GM23338 (cell line): ENCODE data around the gene VCX2. TPM values are rescaled to one million over a fixed set of nuclear protein-coding genes. Genes with fewer than 3 reads are reported as not detected.
"Not testable (repeated sequence)": the region's sequence is repeated elsewhere in the genome, so short reads cannot be mapped to it uniquely, and the experiment has no call there.

Experiments used
- ATAC-seq: fragments of 200-7000 bp; cut with Tn5 transposase; 3 replicates; pipeline ENCODE4 v1.9.1; 2020
- DNase-seq: peaks from one replicate; pipeline ENCODE4 v3.0.0-alpha.2; 2015; ENCODE audit warnings: low spot score
- H2AFZ ChIP-seq: fragments of 200-600 bp; sonication (generic); 2 replicates; pipeline ENCODE4 v1.8.0; 2016; ENCODE audit warnings: antibody characterized with exemption, mild to moderate bottlenecking, moderate library complexity
- H3F3A ChIP-seq: fragments of 200-600 bp; sonication (generic); replicated peaks from 2 replicates; pipeline ENCODE4 v1.8.0; 2017; ENCODE audit warnings: antibody characterized with exemption, mixed run types, low read depth
- H3K27ac ChIP-seq: fragments of 200-600 bp; sonication (generic); 2 replicates; pipeline ENCODE4 v1.6.1; 2016; ENCODE audit warnings: low read depth
- H3K27me3 ChIP-seq: fragments of 200-600 bp; sonication (generic); 2 replicates; pipeline ENCODE4 v1.8.0; 2016; ENCODE audit warnings: mild to moderate bottlenecking, mixed run types, moderate library complexity; ENCODE audit not compliant: insufficient read depth
- H3K36me3 ChIP-seq: fragments of 200-600 bp; sonication (generic); 2 replicates; pipeline ENCODE4 v1.8.0; 2016; ENCODE audit warnings: mild to moderate bottlenecking; ENCODE audit not compliant: insufficient read depth
- H3K4me1 ChIP-seq: fragments of 200-600 bp; sonication (generic); 2 replicates; pipeline ENCODE4 v1.8.0; 2016; ENCODE audit warnings: mild to moderate bottlenecking, moderate library complexity; ENCODE audit not compliant: insufficient read depth
- H3K4me2 ChIP-seq: fragments of 200-600 bp; sonication (generic); 2 replicates; pipeline ENCODE4 v1.7.1; 2017; ENCODE audit warnings: mixed run types
- H3K4me3 ChIP-seq: fragments of 200-600 bp; sonication (generic); 2 replicates; pipeline ENCODE4 v1.6.1; 2016; ENCODE audit warnings: mixed run types
- H3K79me2 ChIP-seq: fragments of 200-600 bp; sonication (generic); replicated peaks from 2 replicates; pipeline ENCODE4 v1.8.0; 2017; ENCODE audit warnings: mild to moderate bottlenecking; ENCODE audit not compliant: insufficient read depth
- H3K9me2 ChIP-seq: fragments of 200-600 bp; sonication (generic); 2 replicates; pipeline ENCODE4 v1.8.0; 2017; ENCODE audit not compliant: insufficient read depth
- H4K20me1 ChIP-seq: fragments of 200-600 bp; sonication (generic); replicated peaks from 2 replicates; pipeline ENCODE4 v1.8.0; 2017; ENCODE audit warnings: mild to moderate bottlenecking; ENCODE audit not compliant: insufficient read depth
- H3K27ac Mint-ChIP-seq: 2 replicates; pipeline ENCODE4 v1.8.0; 2020; ENCODE audit warnings: inconsistent platforms, mild to moderate bottlenecking, moderate library complexity, mixed read lengths
- H3K27me3 Mint-ChIP-seq: 3 replicates; pipeline ENCODE4 v1.8.0; 2022; ENCODE audit warnings: low read depth, mild to moderate bottlenecking, moderate library complexity, mixed read lengths, inconsistent platforms; ENCODE audit not compliant: insufficient read depth, poor library complexity
- H3K36me3 Mint-ChIP-seq: 3 replicates; pipeline ENCODE4 v1.8.0; 2021; ENCODE audit warnings: low read depth, mild to moderate bottlenecking, inconsistent platforms, moderate library complexity, mixed read lengths
- H3K4me1 Mint-ChIP-seq: 3 replicates; pipeline ENCODE4 v1.8.0; 2020; ENCODE audit warnings: mild to moderate bottlenecking, inconsistent platforms, mixed read lengths
- H3K4me3 Mint-ChIP-seq: 3 replicates; pipeline ENCODE4 v1.8.0; 2021; ENCODE audit warnings: moderate library complexity, mild to moderate bottlenecking, inconsistent platforms, mixed read lengths
- H3K9me3 Mint-ChIP-seq: 3 replicates; pipeline ENCODE4 v1.8.0; 2020; ENCODE audit warnings: moderate library complexity, mild to moderate bottlenecking, inconsistent platforms, mixed read lengths
- CREB1 ChIP-seq: fragments of 250-450 bp; sonication (Bioruptor Pico); IDR thresholded peaks from 2 replicates; pipeline ENCODE4 v1.5.0; 2020; ENCODE audit warnings: low read depth, mild to moderate bottlenecking, moderate library complexity
- EZH2 ChIP-seq: fragments of 200-600 bp; sonication (generic); IDR thresholded peaks from one replicate; pipeline ENCODE4 v1.8.0; 2017; ENCODE audit warnings: antibody characterized with exemption, mild to moderate bottlenecking, low read depth; ENCODE audit not compliant: unreplicated experiment
- EZH2phosphoT487 ChIP-seq: fragments of 200-600 bp; sonication (generic); IDR thresholded peaks from one replicate; pipeline ENCODE4 v1.8.1; 2018; ENCODE audit warnings: antibody characterized with exemption; ENCODE audit not compliant: unreplicated experiment
- JUNB ChIP-seq: IDR thresholded peaks from one replicate; pipeline ENCODE4 v1.6.1; 2016; ENCODE audit warnings: antibody characterized with exemption; ENCODE audit not compliant: unreplicated experiment
- NANOG ChIP-seq: IDR thresholded peaks from 2 replicates; pipeline ENCODE4 v1.6.1; 2016; ENCODE audit warnings: antibody characterized with exemption, borderline replicate concordance
- POLR2AphosphoS5 ChIP-seq: IDR thresholded peaks from 2 replicates; pipeline ENCODE4 v1.6.1; 2016; ENCODE audit warnings: antibody characterized with exemption, low read depth
- STAT1 ChIP-seq: IDR thresholded peaks from one replicate; pipeline ENCODE4 v1.6.1; 2016; ENCODE audit warnings: antibody characterized with exemption; ENCODE audit not compliant: unreplicated experiment
- ZNF114 ChIP-seq: fragments of 250-450 bp; sonication (Bioruptor Pico); IDR thresholded peaks from 2 replicates; pipeline ENCODE4 v1.5.0; 2020; ENCODE audit warnings: mild to moderate bottlenecking, moderate library complexity
- ZNF331 ChIP-seq: fragments of 250-450 bp; sonication (Bioruptor Pico); IDR thresholded peaks from 2 replicates; pipeline ENCODE4 v1.5.0; 2020; ENCODE audit warnings: low read depth, mild to moderate bottlenecking, moderate library complexity
- long read RNA-seq: library from polyadenylated mRNA; unstranded; transcript quantifications from one replicate; pipeline ENCODE4 v2.0.0, GENCODE V29; 2020; ENCODE audit not compliant: unreplicated experiment
- polyA plus RNA-seq: library from polyadenylated mRNA; unstranded; fragments of >200 nt; fragmentation: Nextera tagmentation; extraction: Ambion mirVana; gene quantifications from 2 replicates; pipeline ENCODE4 v1.2.1, GENCODE V29; 2016
- total RNA-seq: library from RNA; depleted of rRNA; stranded (reverse); fragments of >200 nt; shearing (Covaris generic); gene quantifications from 2 replicates; pipeline ENCODE4 v1.2.3, GENCODE V29; 2014; rRNA removed
- TF ChIP-seq, protein P1 (sequence below): fragments of 250-450 bp; sonication (Bioruptor Pico); IDR thresholded peaks from 2 replicates; pipeline ENCODE4 v1.5.0; 2020; ENCODE audit warnings: mild to moderate bottlenecking, moderate library complexity
- TF ChIP-seq, protein P2 (sequence below), 2 experiments: fragments of 200-600 bp in 1 of 2; sonication (generic) in 1 of 2; conservative IDR thresholded peaks; 2 replicates each; pipeline versions ENCODE4 v1.5.1 to v1.6.1; 2016 to 2017; ENCODE audit warnings: antibody characterized with exemption in 2 of 2, low read depth in 2 of 2, mild to moderate bottlenecking in 2 of 2, moderate library complexity in 1 of 2
- TF ChIP-seq, protein P3 (sequence below): IDR thresholded peaks from 2 replicates; pipeline ENCODE4 v1.6.1; 2016; ENCODE audit warnings: antibody characterized with exemption

The VCX2 gene
- not detected in 2 replicates for total RNA-seq
- polyA plus RNA-seq = 0.37 TPM in 1 of 2 replicates, not detected in the other
- long read RNA-seq = 0 reads

DNA sequence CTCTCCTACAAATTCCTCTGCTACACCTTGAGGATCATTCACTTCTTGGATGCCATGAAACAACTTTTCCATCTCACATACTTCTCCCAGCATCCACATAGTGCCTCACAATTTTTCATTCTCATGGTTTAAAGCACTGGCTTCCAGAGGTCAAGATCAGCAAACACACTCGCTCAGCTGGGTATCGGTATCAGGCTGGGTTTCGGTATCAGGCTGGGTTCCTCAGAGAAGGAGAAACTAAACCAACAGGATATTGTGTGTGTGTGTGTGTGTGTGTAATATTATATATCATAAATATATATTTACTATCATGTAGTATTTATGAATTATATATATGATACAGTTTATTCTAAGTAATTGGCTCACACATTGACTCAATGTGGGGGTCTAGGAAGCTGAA, at the start of gene VCX2:
Gene VCX2 (minus strand): TSS at position 99 of the 400 bp plus-strand sequence. CDS start 624 bp downstream, outside the sequence.
- H3K27ac ChIP-seq, H3K9me2 ChIP-seq, H3K27me3 ChIP-seq, H3K4me2 ChIP-seq, ATAC-seq, H3K27ac Mint-ChIP-seq, DNase-seq, H4K20me1 ChIP-seq, H3K36me3 Mint-ChIP-seq, H3K9me3 Mint-ChIP-seq, H3K4me1 ChIP-seq, H3K36me3 ChIP-seq, H3F3A ChIP-seq, H3K4me1 Mint-ChIP-seq, H2AFZ ChIP-seq, H3K4me3 Mint-ChIP-seq, H3K27me3 Mint-ChIP-seq, H3K79me2 ChIP-seq, H3K4me3 ChIP-seq: not testable (repeated sequence)

DNA sequence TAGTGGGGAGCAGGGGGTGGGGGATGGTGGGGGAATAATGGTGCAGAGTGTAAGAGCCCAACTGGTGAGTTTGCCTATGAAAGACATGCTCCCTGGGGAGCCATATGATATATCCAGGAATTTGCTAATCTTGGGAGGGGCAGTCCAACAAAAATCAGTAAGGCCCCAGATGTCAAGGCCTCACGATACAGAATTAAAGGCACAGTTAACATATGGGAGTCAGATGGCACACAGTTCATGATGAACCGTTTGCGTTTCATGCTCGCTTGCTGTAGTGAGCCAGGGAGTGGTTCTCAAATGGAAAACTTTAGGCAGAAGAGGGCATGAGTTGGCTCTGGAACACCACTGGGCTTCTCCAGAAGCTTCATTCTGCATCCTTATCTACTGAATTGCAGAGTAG, 33.9 kb upstream of the VCX2 start:
- H3K36me3 ChIP-seq = no peaks in the 10 kb centered on the region
- H3K4me1 ChIP-seq = 0 out of 2 replicates have a peak, but pooled peaks cover 3% of the 10 kb centered on the region
- no peak for DNase-seq
- no peaks in the 10 kb centered on the region for H4K20me1 ChIP-seq
- peaks cover 5% of the 10 kb centered on the region; the same call in 2 of the 3 replicates for H3K4me1 Mint-ChIP-seq
- no peaks in the 10 kb centered on the region for H3F3A ChIP-seq
- H3K4me2 ChIP-seq = no peak overlapping the region
- no peak overlapping the region for H3K4me3 Mint-ChIP-seq
- no peaks in the 10 kb centered on the region for H3K9me3 Mint-ChIP-seq
- no peaks in the 10 kb centered on the region for H3K27me3 Mint-ChIP-seq
- no peak overlapping the region for H3K4me3 ChIP-seq
- no peak overlapping the region for H3K27ac Mint-ChIP-seq
- no peaks in the 10 kb centered on the region for H3K79me2 ChIP-seq
- no peak for ATAC-seq
- H2AFZ ChIP-seq = no peak overlapping the region
- H3K9me2 ChIP-seq = no peaks in the 10 kb centered on the region
- H3K27ac ChIP-seq = no peak overlapping the region
- no peaks in the 10 kb centered on the region for H3K36me3 Mint-ChIP-seq
- no peaks in the 10 kb centered on the region for H3K27me3 ChIP-seq
- TF ChIP-seq CREB1 (CRISPR knock-in tag) = no peak
- TF ChIP-seq JUNB = no peak
- no peak for TF ChIP-seq POLR2AphosphoS5
- no peak for TF ChIP-seq EZH2
- TF ChIP-seq, protein P1, sequence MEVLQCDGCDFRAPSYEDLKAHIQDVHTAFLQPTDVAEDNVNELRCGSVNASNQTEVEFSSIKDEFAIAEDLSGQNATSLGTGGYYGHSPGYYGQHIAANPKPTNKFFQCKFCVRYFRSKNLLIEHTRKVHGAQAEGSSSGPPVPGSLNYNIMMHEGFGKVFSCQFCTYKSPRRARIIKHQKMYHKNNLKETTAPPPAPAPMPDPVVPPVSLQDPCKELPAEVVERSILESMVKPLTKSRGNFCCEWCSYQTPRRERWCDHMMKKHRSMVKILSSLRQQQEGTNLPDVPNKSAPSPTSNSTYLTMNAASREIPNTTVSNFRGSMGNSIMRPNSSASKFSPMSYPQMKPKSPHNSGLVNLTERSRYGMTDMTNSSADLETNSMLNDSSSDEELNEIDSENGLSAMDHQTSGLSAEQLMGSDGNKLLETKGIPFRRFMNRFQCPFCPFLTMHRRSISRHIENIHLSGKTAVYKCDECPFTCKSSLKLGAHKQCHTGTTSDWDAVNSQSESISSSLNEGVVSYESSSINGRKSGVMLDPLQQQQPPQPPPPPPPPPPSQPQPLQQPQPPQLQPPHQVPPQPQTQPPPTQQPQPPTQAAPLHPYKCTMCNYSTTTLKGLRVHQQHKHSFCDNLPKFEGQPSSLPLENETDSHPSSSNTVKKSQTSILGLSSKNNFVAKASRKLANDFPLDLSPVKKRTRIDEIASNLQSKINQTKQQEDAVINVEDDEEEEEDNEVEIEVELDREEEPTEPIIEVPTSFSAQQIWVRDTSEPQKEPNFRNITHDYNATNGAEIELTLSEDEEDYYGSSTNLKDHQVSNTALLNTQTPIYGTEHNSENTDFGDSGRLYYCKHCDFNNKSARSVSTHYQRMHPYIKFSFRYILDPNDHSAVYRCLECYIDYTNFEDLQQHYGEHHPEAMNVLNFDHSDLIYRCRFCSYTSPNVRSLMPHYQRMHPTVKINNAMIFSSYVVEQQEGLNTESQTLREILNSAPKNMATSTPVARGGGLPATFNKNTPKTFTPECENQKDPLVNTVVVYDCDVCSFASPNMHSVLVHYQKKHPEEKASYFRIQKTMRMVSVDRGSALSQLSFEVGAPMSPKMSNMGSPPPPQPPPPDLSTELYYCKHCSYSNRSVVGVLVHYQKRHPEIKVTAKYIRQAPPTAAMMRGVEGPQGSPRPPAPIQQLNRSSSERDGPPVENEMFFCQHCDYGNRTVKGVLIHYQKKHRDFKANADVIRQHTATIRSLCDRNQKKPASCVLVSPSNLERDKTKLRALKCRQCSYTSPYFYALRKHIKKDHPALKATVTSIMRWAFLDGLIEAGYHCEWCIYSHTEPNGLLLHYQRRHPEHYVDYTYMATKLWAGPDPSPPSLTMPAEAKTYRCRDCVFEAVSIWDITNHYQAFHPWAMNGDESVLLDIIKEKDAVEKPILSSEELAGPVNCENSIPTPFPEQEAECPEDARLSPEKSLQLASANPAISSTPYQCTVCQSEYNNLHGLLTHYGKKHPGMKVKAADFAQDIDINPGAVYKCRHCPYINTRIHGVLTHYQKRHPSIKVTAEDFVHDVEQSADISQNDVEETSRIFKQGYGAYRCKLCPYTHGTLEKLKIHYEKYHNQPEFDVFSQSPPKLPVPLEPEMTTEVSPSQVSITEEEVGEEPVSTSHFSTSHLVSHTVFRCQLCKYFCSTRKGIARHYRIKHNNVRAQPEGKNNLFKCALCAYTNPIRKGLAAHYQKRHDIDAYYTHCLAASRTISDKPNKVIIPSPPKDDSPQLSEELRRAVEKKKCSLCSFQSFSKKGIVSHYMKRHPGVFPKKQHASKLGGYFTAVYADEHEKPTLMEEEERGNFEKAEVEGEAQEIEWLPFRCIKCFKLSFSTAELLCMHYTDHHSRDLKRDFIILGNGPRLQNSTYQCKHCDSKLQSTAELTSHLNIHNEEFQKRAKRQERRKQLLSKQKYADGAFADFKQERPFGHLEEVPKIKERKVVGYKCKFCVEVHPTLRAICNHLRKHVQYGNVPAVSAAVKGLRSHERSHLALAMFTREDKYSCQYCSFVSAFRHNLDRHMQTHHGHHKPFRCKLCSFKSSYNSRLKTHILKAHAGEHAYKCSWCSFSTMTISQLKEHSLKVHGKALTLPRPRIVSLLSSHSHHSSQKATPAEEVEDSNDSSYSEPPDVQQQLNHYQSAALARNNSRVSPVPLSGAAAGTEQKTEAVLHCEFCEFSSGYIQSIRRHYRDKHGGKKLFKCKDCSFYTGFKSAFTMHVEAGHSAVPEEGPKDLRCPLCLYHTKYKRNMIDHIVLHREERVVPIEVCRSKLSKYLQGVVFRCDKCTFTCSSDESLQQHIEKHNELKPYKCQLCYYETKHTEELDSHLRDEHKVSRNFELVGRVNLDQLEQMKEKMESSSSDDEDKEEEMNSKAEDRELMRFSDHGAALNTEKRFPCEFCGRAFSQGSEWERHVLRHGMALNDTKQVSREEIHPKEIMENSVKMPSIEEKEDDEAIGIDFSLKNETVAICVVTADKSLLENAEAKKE = no peak
- no peak for TF ChIP-seq NANOG
- TF ChIP-seq, protein P2, sequence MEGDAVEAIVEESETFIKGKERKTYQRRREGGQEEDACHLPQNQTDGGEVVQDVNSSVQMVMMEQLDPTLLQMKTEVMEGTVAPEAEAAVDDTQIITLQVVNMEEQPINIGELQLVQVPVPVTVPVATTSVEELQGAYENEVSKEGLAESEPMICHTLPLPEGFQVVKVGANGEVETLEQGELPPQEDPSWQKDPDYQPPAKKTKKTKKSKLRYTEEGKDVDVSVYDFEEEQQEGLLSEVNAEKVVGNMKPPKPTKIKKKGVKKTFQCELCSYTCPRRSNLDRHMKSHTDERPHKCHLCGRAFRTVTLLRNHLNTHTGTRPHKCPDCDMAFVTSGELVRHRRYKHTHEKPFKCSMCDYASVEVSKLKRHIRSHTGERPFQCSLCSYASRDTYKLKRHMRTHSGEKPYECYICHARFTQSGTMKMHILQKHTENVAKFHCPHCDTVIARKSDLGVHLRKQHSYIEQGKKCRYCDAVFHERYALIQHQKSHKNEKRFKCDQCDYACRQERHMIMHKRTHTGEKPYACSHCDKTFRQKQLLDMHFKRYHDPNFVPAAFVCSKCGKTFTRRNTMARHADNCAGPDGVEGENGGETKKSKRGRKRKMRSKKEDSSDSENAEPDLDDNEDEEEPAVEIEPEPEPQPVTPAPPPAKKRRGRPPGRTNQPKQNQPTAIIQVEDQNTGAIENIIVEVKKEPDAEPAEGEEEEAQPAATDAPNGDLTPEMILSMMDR (conservative IDR thresholded peaks at IDR 0.05; ENCODE audit: low read depth in 2 of 2) = no peak
- TF ChIP-seq STAT1 = no peak
- TF ChIP-seq ZNF114 (CRISPR knock-in tag) = no peak
- TF ChIP-seq ZNF331 (CRISPR knock-in tag) = no peak
- TF ChIP-seq, protein P3, sequence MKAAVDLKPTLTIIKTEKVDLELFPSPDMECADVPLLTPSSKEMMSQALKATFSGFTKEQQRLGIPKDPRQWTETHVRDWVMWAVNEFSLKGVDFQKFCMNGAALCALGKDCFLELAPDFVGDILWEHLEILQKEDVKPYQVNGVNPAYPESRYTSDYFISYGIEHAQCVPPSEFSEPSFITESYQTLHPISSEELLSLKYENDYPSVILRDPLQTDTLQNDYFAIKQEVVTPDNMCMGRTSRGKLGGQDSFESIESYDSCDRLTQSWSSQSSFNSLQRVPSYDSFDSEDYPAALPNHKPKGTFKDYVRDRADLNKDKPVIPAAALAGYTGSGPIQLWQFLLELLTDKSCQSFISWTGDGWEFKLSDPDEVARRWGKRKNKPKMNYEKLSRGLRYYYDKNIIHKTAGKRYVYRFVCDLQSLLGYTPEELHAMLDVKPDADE = no peak
- no peak for TF ChIP-seq EZH2phosphoT487
